LNCaP clone FGC (cell line): Measurements from ENCODE around the gene POLR1G.

Experiments used
- DNase-seq: peaks from one replicate; pipeline ENCODE4 v3.0.0-alpha.2; 2011; ENCODE audit warnings: low read depth
- H3K4me3 ChIP-seq: 2 replicates; pipeline ENCODE4 v1.5.1; 2011; ENCODE audit warnings: mild to moderate bottlenecking, low read depth, low read length, control low read depth
- TF ChIP-seq, protein P1 (sequence below): IDR thresholded peaks from 2 replicates; pipeline ENCODE4 v1.5.1; 2012; ENCODE audit warnings: mild to moderate bottlenecking; ENCODE audit not compliant: control insufficient read depth, insufficient read depth; ENCODE audit errors: extremely low read depth

The POLR1G gene

GRCh38 chr19:45380107-45380506 is 26.3 kb upstream of the POLR1G start:
- no peak for DNase-seq
- TF ChIP-seq, protein P1, sequence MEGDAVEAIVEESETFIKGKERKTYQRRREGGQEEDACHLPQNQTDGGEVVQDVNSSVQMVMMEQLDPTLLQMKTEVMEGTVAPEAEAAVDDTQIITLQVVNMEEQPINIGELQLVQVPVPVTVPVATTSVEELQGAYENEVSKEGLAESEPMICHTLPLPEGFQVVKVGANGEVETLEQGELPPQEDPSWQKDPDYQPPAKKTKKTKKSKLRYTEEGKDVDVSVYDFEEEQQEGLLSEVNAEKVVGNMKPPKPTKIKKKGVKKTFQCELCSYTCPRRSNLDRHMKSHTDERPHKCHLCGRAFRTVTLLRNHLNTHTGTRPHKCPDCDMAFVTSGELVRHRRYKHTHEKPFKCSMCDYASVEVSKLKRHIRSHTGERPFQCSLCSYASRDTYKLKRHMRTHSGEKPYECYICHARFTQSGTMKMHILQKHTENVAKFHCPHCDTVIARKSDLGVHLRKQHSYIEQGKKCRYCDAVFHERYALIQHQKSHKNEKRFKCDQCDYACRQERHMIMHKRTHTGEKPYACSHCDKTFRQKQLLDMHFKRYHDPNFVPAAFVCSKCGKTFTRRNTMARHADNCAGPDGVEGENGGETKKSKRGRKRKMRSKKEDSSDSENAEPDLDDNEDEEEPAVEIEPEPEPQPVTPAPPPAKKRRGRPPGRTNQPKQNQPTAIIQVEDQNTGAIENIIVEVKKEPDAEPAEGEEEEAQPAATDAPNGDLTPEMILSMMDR = no peak
- no peak overlapping the region for H3K4me3 ChIP-seq

- H3K4me3 ChIP-seq = no peak overlapping the region
- TF ChIP-seq, protein P1 = no peak
- DNase-seq = no peak
Measured at GRCh38 chr19:45382426-45382825, 24.0 kb upstream of the POLR1G start.

DNA sequence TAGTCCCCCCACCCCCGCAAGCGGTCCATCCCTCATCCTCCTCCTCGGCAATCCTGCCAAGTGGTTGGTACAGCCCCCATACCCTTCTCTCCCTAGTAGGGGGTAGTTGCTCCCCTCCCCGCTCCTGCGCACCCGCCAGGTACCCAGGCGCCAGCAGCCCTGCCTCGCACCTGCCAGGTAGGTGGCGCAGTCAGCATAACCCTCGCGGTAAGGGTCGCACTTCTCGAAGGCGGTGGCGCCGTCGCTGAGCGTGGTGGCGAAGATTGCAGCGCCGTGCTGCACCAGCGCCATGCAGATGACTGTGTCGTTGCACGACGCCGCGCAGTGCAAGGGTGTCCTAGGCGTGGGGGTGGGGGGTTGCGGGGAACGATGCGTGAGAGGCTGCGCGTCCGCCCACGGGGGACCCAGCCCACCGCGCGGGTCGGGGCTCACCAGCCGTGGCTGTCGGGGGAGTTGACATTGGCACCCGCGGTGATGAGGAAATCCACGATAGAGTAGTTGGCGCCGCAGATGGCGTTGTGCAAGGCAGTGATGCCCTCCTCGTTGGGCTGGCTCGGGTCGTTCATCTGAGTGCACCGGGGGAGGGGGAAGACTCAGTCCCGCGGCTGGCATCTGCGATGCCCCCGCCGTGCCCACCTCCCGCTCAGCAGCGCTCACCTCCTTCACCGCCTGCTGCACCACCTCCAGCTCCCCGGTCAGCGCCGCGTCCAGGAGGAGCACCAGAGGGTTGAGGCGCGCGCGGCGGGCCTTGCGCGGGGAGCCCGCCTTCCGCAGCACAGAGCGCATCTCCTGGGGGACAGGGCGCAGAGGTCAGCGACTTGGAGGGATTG is 20.8 kb upstream of the POLR1G start:
- DNase-seq = no peak
- TF ChIP-seq, protein P1 = no peak
- no peak overlapping the region for H3K4me3 ChIP-seq

GRCh38 chr19:45391346-45391745 is 15.1 kb upstream of the POLR1G start:
- H3K4me3 ChIP-seq = no peak overlapping the region
- no peak for DNase-seq
- TF ChIP-seq, protein P1 = no peak

- DNase-seq = no peak
- no peak overlapping the region for H3K4me3 ChIP-seq
- TF ChIP-seq, protein P1 = no peak
Measured at GRCh38 chr19:45391871-45392665, 14.4 kb upstream of the POLR1G start.

DNA sequence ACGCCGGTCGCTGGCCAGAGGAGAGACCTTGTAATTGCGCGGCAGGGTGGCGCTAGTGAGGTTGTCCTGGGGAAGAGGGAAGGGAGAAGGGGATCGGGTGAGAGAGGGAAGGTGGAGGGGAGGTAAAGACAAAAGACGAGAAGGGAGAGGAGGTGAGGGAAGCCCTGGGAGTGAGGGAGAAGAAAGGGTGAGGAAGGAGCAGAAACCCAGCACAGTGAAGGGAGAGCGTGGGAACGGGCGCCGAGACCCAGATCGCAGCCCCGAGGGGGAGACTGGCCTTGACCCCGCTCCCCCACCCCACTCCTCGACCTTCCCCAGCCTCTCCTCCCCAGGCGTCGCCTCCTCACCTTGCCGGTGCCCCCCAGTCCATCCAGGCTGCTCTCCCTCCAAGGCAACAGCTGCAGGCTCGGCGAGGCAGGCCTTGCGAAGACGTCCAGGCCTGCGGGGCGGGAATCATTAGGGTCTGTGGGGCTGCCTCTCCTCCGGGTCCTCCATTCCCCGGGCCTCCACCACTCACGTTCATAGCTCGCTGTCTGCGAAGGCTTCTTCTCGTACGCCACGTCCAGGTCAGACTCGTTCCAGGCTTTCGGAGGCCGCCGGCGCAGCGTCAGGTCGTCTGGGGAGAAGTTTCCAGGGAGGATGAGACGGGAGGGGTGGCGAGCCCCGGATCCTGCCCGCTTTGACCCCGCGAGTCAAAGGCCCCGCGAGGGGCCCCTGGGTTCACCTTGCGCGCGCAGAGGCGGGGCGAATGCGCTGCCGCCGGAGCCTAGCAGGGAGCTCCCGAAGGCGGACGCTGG is 10.4 kb upstream of the POLR1G start:
- TF ChIP-seq, protein P1 = no peak
- H3K4me3 ChIP-seq = no peak overlapping the region
- no peak for DNase-seq
